Measurements from ENCODE around the gene GSN. TPM values are rescaled to one million over a fixed set of nuclear protein-coding genes. Genes with fewer than 3 reads are reported as not detected.
A peak's percentile ranks its signal among the peaks of the same experiment; 100 is the strongest.

GSN gene
- total and polyA plus RNA-seq, 2 of the 13 experiments (the other 11 are each of a cell fraction or from before 2014, with no cell fraction given), result 294 to 307 TPM

DNA sequence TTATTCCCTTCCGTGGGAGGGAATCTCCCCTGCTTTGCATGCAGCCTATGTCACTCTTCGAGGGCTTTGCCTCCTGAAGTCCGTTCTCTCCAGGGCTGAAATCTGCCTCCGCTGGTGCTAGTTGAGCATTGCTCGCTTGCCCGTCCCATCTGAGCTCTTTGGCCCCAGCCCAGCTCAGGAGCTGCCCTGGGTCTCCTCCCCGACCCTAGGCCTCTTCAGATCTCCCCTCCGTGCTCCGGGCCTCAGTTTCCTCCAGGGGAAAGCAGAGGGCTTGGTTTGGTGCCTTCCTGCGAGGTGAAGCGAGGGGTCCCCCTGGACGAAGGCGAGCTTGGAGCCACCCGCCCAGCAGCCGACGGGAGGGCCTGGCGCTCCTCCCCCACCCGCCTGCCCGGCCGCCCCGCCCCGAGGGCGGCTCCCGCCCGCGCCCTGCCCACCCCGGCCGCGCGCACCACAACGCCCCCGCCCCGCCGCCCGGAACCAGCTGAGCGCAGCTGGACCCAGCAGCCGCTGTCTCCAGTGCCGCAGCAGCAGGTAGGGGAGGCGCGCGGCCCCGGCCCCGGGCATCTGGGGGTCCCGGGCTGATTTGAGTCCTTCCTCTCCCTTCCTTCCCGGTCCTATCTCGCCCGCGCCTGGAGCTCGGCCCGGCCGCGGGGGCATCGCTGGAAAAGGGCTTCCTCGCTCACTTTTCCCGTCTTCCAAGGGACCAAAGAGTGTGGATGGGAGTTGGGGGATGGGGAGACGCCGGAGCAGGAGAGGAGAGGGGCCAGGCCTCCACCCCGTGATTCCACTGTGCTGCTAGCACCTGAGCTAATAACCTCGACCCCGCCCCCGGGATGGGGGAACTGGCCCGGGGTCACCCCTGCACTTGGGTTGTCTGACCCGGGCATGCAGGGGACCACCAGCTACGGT is at the start of gene GSN (continued):
- TF ChIP-seq NR2F2 (IDR thresholded peaks at IDR 0.05; ENCODE audit: borderline replicate concordance, low read depth) (no peak), ZNF253 (CRISPR knock-in tag; IDR thresholded peaks at IDR 0.05; ENCODE audit: borderline replicate concordance) (no peak), ZBTB7A (CRISPR knock-in tag; IDR thresholded peaks at IDR 0.05) (no peak), SALL1 (CRISPR knock-in tag; IDR thresholded peaks at IDR 0.05) (peak; percentile 18; the same call in 1 of the 2 replicates), MTA1 (CRISPR knock-in tag; IDR thresholded peaks at IDR 0.05; ENCODE audit: borderline replicate concordance) (no peak), ZNF33B (CRISPR knock-in tag; IDR thresholded peaks at IDR 0.05) (0 out of 2 replicates have a peak, but pooled peaks have one; percentile 57), ZFYVE20 (CRISPR knock-in tag; IDR thresholded peaks at IDR 0.05; ENCODE audit: borderline replicate concordance, low read depth) (no peak), TBP (CRISPR knock-in tag; IDR thresholded peaks at IDR 0.05) (no peak), SRY (CRISPR knock-in tag; IDR thresholded peaks at IDR 0.05) (no peak), KLF16 (CRISPR knock-in tag; IDR thresholded peaks at IDR 0.05) (no peak), RCOR2 (CRISPR knock-in tag; IDR thresholded peaks at IDR 0.05) (no peak), ATRX (CRISPR knock-in tag; IDR thresholded peaks at IDR 0.05; ENCODE audit: borderline replicate concordance) (no peak), ZNF788 (CRISPR knock-in tag; IDR thresholded peaks at IDR 0.05; ENCODE audit: borderline replicate concordance) (no peak), KLF11 (CRISPR knock-in tag; IDR thresholded peaks at IDR 0.05) (no peak), ZNF737 (CRISPR knock-in tag; IDR thresholded peaks at IDR 0.05; ENCODE audit: borderline replicate concordance) (no peak)
- TF ChIP-seq, protein P1, sequence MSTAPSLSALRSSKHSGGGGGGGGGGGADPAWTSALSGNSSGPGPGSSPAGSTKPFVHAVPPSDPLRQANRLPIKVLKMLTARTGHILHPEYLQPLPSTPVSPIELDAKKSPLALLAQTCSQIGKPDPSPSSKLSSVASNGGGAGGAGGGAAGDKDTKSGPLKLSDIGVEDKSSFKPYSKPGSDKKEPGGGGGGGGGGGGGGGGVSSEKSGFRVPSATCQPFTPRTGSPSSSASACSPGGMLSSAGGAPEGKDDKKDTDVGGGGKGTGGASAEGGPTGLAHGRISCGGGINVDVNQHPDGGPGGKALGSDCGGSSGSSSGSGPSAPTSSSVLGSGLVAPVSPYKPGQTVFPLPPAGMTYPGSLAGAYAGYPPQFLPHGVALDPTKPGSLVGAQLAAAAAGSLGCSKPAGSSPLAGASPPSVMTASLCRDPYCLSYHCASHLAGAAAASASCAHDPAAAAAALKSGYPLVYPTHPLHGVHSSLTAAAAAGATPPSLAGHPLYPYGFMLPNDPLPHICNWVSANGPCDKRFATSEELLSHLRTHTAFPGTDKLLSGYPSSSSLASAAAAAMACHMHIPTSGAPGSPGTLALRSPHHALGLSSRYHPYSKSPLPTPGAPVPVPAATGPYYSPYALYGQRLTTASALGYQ (CRISPR knock-in tag; IDR thresholded peaks at IDR 0.05), result no peak
- TF ChIP-seq, protein P2, sequence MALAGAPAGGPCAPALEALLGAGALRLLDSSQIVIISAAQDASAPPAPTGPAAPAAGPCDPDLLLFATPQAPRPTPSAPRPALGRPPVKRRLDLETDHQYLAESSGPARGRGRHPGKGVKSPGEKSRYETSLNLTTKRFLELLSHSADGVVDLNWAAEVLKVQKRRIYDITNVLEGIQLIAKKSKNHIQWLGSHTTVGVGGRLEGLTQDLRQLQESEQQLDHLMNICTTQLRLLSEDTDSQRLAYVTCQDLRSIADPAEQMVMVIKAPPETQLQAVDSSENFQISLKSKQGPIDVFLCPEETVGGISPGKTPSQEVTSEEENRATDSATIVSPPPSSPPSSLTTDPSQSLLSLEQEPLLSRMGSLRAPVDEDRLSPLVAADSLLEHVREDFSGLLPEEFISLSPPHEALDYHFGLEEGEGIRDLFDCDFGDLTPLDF (CRISPR knock-in tag; IDR thresholded peaks at IDR 0.05), result no peak
- TF ChIP-seq, protein P3, sequence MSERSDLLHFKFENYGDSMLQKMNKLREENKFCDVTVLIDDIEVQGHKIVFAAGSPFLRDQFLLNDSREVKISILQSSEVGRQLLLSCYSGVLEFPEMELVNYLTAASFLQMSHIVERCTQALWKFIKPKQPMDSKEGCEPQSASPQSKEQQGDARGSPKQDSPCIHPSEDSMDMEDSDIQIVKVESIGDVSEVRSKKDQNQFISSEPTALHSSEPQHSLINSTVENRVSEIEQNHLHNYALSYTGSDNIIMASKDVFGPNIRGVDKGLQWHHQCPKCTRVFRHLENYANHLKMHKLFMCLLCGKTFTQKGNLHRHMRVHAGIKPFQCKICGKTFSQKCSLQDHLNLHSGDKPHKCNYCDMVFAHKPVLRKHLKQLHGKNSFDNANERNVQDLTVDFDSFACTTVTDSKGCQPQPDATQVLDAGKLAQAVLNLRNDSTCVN (CRISPR knock-in tag; IDR thresholded peaks at IDR 0.05; ENCODE audit: borderline replicate concordance), result 0 out of 2 replicates have a peak, but pooled peaks have one; percentile 16
- TF ChIP-seq, protein P4, sequence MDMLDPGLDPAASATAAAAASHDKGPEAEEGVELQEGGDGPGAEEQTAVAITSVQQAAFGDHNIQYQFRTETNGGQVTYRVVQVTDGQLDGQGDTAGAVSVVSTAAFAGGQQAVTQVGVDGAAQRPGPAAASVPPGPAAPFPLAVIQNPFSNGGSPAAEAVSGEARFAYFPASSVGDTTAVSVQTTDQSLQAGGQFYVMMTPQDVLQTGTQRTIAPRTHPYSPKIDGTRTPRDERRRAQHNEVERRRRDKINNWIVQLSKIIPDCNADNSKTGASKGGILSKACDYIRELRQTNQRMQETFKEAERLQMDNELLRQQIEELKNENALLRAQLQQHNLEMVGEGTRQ (IDR thresholded peaks at IDR 0.05; ENCODE audit: low read depth, low read length), result no peak
- TF ChIP-seq, protein P4 (CRISPR knock-in tag; IDR thresholded peaks at IDR 0.05; ENCODE audit: borderline replicate concordance), result no peak
- TF ChIP-seq, protein P5, sequence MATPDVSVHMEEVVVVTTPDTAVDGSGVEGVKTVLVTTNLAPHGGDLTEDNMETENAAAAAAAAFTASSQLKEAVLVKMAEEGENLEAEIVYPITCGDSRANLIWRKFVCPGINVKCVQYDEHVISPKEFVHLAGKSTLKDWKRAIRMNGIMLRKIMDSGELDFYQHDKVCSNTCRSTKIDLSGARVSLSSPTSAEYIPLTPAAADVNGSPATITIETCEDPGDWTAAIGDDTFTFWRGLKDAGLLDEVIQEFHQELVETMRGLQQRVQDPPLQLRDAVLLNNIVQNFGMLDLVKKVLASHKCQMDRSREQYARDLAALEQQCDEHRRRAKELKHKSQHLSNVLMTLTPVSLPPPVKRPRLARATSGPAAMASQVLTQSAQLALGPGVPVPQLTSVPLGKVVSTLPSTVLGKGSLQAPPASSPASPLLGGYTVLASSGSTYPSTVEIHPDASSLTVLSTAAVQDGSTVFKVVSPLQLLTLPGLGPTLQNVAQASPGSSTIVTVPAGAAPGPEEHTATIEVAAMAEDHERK (CRISPR knock-in tag; IDR thresholded peaks at IDR 0.05; ENCODE audit: low read depth), result no peak

Data from HepG2 (cell line).